HCT116 (cell line): Measurements from ENCODE around the gene HJURP.

ENCODE experiments used
- CTCF ChIP-seq, 3 experiments: fragments of 200-600 bp in 1 of 3; sonication (generic) in 1 of 3; IDR thresholded peaks in 2 of 3; conservative IDR thresholded peaks in 1 of 3; 2 replicates each; pipeline ENCODE4 v1.5.1; 2012 to 2017; ENCODE audit warnings: low read depth in 2 of 3, low read length in 2 of 3, antibody characterized with exemption in 1 of 3, borderline replicate concordance in 1 of 3, control low read depth in 1 of 3, mild to moderate bottlenecking in 1 of 3, mixed read lengths in 1 of 3, mixed run types in 1 of 3, moderate library complexity in 1 of 3; ENCODE audit not compliant: insufficient read depth in 1 of 3
- EZH2 ChIP-seq: fragments of 200-600 bp; sonication (generic); IDR thresholded peaks from 2 replicates; pipeline ENCODE4 v1.6.1; 2017; ENCODE audit warnings: antibody characterized with exemption, mixed run types
- EZH2phosphoT487 ChIP-seq: fragments of 200-600 bp; IDR thresholded peaks from 2 replicates; pipeline ENCODE4 v1.6.1; 2018; ENCODE audit warnings: antibody characterized with exemption, borderline replicate concordance
- JUND ChIP-seq: IDR thresholded peaks from 2 replicates; pipeline ENCODE4 v1.6.1; 2012
- POLR2A ChIP-seq: IDR thresholded peaks from 2 replicates; pipeline ENCODE4 v1.7.0; 2011; ENCODE audit warnings: borderline replicate concordance; ENCODE audit not compliant: insufficient read depth, insufficient read length; ENCODE audit errors: extremely low read depth
- RAD21 ChIP-seq: IDR thresholded peaks from 2 replicates; pipeline ENCODE4 v1.6.1; 2012; ENCODE audit warnings: low read depth, mild to moderate bottlenecking
- SP1 ChIP-seq: IDR thresholded peaks from 2 replicates; pipeline ENCODE4 v1.6.1; 2012; ENCODE audit warnings: low read depth
- ZBTB33 ChIP-seq: IDR thresholded peaks from 2 replicates; pipeline ENCODE4 v1.6.1; 2011; ENCODE audit warnings: mild to moderate bottlenecking, low read length, moderate library complexity; ENCODE audit not compliant: insufficient replicate concordance; ENCODE audit errors: extremely low read depth
- ZFX ChIP-seq: fragments of 450-650 bp; IDR thresholded peaks from 2 replicates; pipeline ENCODE4 v1.6.1; 2017
- TF ChIP-seq, protein P1 (sequence below): IDR thresholded peaks from 2 replicates; pipeline ENCODE4 v1.6.1; 2012
- TF ChIP-seq, protein P2 (sequence below): IDR thresholded peaks from 2 replicates; pipeline ENCODE4 v1.6.1; 2012; ENCODE audit warnings: low read depth

GRCh38 chr2:233838251-233838650 lies 16.1 kb downstream of the HJURP start:
- TF ChIP-seq ZFX (no peak), CTCF (IDR thresholded peaks at IDR 0.05 in 2 of 3, conservative IDR thresholded peaks at IDR 0.05 in 1 of 3; ENCODE audit: borderline replicate concordance in 1 of 3, insufficient read depth in 1 of 3, low read depth in 2 of 3, low read length in 2 of 3) (no peak), POLR2A (no peak), EZH2phosphoT487 (no peak), ZBTB33 (no peak), JUND (no peak), EZH2 (no peak), SP1 (no peak), RAD21 (no peak)
- TF ChIP-seq, protein P1, sequence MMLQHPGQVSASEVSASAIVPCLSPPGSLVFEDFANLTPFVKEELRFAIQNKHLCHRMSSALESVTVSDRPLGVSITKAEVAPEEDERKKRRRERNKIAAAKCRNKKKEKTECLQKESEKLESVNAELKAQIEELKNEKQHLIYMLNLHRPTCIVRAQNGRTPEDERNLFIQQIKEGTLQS = no peak
- TF ChIP-seq, protein P2, sequence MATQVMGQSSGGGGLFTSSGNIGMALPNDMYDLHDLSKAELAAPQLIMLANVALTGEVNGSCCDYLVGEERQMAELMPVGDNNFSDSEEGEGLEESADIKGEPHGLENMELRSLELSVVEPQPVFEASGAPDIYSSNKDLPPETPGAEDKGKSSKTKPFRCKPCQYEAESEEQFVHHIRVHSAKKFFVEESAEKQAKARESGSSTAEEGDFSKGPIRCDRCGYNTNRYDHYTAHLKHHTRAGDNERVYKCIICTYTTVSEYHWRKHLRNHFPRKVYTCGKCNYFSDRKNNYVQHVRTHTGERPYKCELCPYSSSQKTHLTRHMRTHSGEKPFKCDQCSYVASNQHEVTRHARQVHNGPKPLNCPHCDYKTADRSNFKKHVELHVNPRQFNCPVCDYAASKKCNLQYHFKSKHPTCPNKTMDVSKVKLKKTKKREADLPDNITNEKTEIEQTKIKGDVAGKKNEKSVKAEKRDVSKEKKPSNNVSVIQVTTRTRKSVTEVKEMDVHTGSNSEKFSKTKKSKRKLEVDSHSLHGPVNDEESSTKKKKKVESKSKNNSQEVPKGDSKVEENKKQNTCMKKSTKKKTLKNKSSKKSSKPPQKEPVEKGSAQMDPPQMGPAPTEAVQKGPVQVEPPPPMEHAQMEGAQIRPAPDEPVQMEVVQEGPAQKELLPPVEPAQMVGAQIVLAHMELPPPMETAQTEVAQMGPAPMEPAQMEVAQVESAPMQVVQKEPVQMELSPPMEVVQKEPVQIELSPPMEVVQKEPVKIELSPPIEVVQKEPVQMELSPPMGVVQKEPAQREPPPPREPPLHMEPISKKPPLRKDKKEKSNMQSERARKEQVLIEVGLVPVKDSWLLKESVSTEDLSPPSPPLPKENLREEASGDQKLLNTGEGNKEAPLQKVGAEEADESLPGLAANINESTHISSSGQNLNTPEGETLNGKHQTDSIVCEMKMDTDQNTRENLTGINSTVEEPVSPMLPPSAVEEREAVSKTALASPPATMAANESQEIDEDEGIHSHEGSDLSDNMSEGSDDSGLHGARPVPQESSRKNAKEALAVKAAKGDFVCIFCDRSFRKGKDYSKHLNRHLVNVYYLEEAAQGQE = no peak
